Measurements from ENCODE around the gene LGALS13. TPM values are rescaled to one million over a fixed set of nuclear protein-coding genes. Genes with fewer than 3 reads are reported as not detected.

LGALS13 gene
- total RNA-seq, 4 donors from 2014 or later, result not detected

DNA sequence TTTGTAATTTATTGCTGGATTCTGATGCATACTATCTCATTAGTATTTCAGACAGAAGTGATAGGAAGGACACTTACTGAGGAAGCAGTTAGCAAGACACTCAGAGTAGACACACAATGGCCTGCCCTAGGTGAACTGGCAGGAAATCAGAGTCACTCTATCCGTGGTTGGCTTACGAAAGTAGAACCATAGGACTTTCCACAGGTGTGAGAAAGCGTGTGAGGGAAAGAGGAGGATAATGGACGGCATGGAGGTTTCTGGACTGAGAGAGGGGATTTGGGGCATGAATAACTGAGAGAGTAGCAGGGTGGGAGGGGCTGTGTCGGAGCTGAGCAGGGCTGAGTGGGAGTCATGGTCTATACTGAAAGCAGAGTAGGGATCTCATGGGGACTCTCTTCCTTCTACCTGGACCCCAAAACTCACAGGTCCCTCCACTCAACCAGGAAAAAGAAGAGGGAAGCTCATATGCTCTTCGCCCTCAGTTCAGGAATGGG lies 43.7 kb upstream of the LGALS13 start:
- Histone ChIP-seq H3K9me3 (no peaks in the 10 kb centered on the region), H3K4me3 (no peak overlapping the region), H3K27ac (no peak overlapping the region), H3K4me1 (no peaks in the 10 kb centered on the region), H3K36me3 (no peaks in the 10 kb centered on the region), H3K27me3 (no peaks in the 10 kb centered on the region)
- TF ChIP-seq POLR2A (IDR thresholded peaks at IDR 0.05), result no peak
- no peak for TF ChIP-seq EP300 (IDR thresholded peaks at IDR 0.05)
- TF ChIP-seq, protein P1, sequence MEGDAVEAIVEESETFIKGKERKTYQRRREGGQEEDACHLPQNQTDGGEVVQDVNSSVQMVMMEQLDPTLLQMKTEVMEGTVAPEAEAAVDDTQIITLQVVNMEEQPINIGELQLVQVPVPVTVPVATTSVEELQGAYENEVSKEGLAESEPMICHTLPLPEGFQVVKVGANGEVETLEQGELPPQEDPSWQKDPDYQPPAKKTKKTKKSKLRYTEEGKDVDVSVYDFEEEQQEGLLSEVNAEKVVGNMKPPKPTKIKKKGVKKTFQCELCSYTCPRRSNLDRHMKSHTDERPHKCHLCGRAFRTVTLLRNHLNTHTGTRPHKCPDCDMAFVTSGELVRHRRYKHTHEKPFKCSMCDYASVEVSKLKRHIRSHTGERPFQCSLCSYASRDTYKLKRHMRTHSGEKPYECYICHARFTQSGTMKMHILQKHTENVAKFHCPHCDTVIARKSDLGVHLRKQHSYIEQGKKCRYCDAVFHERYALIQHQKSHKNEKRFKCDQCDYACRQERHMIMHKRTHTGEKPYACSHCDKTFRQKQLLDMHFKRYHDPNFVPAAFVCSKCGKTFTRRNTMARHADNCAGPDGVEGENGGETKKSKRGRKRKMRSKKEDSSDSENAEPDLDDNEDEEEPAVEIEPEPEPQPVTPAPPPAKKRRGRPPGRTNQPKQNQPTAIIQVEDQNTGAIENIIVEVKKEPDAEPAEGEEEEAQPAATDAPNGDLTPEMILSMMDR (IDR thresholded peaks at IDR 0.05), result no peak
- no peak for TF ChIP-seq POLR2AphosphoS5 (IDR thresholded peaks at IDR 0.05)
- no peak for DNase-seq (ENCODE audit: low spot score in 2 of 2)
- WGBS, result 61% methylated on average over 6 of the region's 6 CpGs

DNA sequence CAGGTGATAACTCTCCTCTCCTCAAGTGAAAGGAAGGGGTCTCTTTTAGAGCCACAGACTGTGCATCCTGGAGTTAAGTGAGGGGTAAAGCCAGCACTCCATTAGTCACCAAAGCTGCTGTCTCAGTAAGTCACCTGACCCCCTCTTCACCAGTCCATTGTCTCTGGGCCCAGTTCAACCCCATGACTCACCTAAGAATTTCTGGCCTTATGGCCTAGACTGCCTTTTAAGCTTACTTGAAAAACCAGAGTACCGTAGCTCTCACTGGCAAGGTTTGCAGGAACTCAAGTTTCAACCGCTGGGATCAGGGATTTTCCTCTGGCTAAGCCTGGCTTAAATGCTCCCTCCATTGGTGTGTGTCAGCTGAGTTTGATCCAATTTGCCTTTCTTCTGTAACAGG lies 38.9 kb upstream of the LGALS13 start:
- Histone ChIP-seq H3K4me1 (no peaks in the 10 kb centered on the region), H3K9me3 (no peaks in the 10 kb centered on the region), H3K27me3 (peaks cover 10% of the 10 kb centered on the region), H3K27ac (no peak overlapping the region), H3K36me3 (no peaks in the 10 kb centered on the region), H3K4me3 (no peak overlapping the region)
- TF ChIP-seq EP300 (IDR thresholded peaks at IDR 0.05) (no peak), POLR2AphosphoS5 (IDR thresholded peaks at IDR 0.05) (no peak), POLR2A (IDR thresholded peaks at IDR 0.05) (no peak)
- TF ChIP-seq, protein P1 (IDR thresholded peaks at IDR 0.05), result no peak
- no peak for DNase-seq (ENCODE audit: low spot score in 2 of 2)
- WGBS, result 61% methylated on average over 2 of the region's 2 CpGs

DNA sequence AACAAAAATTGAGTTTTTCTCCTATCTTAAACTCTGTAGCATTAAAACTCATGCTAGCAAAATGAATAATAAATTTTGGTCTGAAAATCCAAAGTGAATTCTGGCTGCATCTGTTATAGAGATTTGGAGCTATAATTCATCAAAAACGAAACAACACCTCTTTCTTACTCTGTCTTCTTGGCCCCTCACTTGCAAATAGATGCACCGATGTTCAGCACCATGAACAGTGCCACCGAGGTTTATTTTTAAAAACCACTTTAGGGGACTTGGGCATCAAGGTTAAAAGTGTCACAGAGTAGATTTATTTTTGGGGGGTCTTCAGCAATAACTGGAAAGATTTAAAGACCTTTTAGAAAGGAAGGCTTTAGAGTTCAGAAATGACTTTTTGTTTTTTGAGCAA lies 36.3 kb upstream of the LGALS13 start:
- WGBS, result 41% methylated on average over 3 of the region's 3 CpGs
- TF ChIP-seq, protein P1 (IDR thresholded peaks at IDR 0.05), result no peak
- TF ChIP-seq POLR2AphosphoS5 (IDR thresholded peaks at IDR 0.05), result no peak
- TF ChIP-seq POLR2A (IDR thresholded peaks at IDR 0.05), result no peak
- TF ChIP-seq EP300 (IDR thresholded peaks at IDR 0.05), result no peak

DNA sequence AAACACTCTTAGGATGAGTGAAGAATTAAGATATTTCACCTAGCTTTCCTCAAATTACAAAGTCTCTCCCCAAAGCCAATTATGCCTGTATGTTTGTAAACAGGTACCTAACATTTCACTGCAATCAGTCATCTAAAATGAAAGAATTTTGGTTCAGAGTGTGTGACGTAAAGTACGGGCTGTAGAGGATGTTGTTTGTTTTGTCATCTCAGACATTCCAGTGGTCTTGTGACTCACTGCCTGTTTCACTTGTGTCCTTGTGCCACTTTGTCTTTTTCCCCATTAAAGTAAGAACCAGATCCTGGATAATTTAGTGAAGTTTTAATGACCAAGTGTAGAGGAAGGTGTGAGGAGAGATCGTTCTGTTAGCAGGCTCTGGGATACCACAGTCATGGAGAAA lies 33.7 kb upstream of the LGALS13 start:
- 66% methylated on average over 3 of the region's 3 CpGs for WGBS
- Histone ChIP-seq H3K4me1 (no peaks in the 10 kb centered on the region), H3K27me3 (peaks cover 19% of the 10 kb centered on the region), H3K9me3 (no peaks in the 10 kb centered on the region), H3K4me3 (no peak overlapping the region), H3K27ac (no peak overlapping the region), H3K36me3 (no peaks in the 10 kb centered on the region)
- DNase-seq (ENCODE audit: low spot score in 2 of 2), result no peak
- TF ChIP-seq POLR2A (IDR thresholded peaks at IDR 0.05) (no peak), EP300 (IDR thresholded peaks at IDR 0.05) (no peak), POLR2AphosphoS5 (IDR thresholded peaks at IDR 0.05) (no peak)
- TF ChIP-seq, protein P1 (IDR thresholded peaks at IDR 0.05), result no peak

More for the DNA sequence above, 36.3 kb upstream of the LGALS13 start:
- H3K4me1 ChIP-seq, result no peaks in the 10 kb centered on the region
- peaks cover 19% of the 10 kb centered on the region for H3K27me3 ChIP-seq
- no peaks in the 10 kb centered on the region for H3K9me3 ChIP-seq
- DNase-seq (ENCODE audit: low spot score in 2 of 2), result no peak
- H3K4me3 ChIP-seq, result no peak overlapping the region
- no peaks in the 10 kb centered on the region for H3K36me3 ChIP-seq
- H3K27ac ChIP-seq, result no peak overlapping the region

DNA sequence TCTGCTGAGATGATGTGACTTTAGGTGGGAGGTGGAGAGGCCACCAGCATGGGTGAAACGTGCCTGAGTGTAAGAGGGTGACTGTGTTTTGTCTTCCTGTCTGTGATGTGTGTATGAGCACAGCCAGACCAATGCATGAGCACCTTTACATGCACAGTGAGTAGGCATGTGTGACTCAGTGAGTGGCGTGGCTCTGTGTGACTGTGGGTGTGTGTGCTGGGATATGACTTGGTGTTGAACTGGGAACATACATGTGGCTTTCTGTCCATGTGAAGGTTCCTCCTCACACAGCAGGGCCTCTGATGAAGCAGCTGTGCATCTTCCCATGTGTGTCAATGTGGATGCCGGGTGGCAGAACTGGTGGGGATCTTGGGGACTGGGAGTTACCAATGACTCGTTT lies 19.9 kb upstream of the LGALS13 start:
- H3K36me3 ChIP-seq, result no peaks in the 10 kb centered on the region
- no peak overlapping the region for H3K27ac ChIP-seq
- H3K4me1 ChIP-seq, result no peaks in the 10 kb centered on the region
- peaks cover 6% of the 10 kb centered on the region for H3K27me3 ChIP-seq
- H3K9me3 ChIP-seq, result no peaks in the 10 kb centered on the region
- no peak for DNase-seq (ENCODE audit: low spot score in 2 of 2)
- TF ChIP-seq, protein P1 (IDR thresholded peaks at IDR 0.05), result no peak
- TF ChIP-seq POLR2AphosphoS5 (IDR thresholded peaks at IDR 0.05) (no peak), EP300 (IDR thresholded peaks at IDR 0.05) (no peak), POLR2A (IDR thresholded peaks at IDR 0.05) (no peak)
- 51% methylated on average over 4 of the region's 4 CpGs for WGBS
- no peak overlapping the region for H3K4me3 ChIP-seq
